Measurements from ENCODE around the gene MAPK4. TPM values are rescaled to one million over a fixed set of nuclear protein-coding genes. Genes with fewer than 3 reads are reported as not detected.

Gene MAPK4
- total RNA-seq, 1 donor from 2014 or later, result 16.3 TPM

DNA sequence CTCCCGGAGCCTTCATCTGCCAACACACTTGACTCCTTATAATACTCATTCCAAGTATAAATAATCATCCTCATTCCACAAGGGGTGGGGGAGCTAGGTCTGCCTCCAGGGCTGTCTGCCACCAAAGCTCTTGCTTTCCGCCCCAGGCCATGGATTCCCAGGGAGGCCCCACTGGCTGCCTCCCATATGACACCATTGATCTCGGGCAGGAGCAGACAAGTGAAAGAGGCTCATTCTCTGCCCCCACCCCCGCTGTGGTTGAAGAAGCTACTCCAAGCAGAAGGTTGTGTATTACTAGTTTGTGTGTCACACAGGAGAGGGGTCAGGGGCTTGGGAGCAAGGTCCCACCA, 160.4 kb downstream of the MAPK4 start:
- H3K4me3 Mint-ChIP-seq (ENCODE audit: low read depth), result no peak overlapping the region
- H3K27ac Mint-ChIP-seq, result no peak overlapping the region
- peaks cover 4% of the 10 kb centered on the region for H3K9me3 Mint-ChIP-seq (ENCODE audit: low read depth)
- DNase-seq (ENCODE audit: low spot score, unreplicated experiment), result no peak
- TF ChIP-seq, protein P1, sequence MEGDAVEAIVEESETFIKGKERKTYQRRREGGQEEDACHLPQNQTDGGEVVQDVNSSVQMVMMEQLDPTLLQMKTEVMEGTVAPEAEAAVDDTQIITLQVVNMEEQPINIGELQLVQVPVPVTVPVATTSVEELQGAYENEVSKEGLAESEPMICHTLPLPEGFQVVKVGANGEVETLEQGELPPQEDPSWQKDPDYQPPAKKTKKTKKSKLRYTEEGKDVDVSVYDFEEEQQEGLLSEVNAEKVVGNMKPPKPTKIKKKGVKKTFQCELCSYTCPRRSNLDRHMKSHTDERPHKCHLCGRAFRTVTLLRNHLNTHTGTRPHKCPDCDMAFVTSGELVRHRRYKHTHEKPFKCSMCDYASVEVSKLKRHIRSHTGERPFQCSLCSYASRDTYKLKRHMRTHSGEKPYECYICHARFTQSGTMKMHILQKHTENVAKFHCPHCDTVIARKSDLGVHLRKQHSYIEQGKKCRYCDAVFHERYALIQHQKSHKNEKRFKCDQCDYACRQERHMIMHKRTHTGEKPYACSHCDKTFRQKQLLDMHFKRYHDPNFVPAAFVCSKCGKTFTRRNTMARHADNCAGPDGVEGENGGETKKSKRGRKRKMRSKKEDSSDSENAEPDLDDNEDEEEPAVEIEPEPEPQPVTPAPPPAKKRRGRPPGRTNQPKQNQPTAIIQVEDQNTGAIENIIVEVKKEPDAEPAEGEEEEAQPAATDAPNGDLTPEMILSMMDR (IDR thresholded peaks at IDR 0.05; ENCODE audit: unreplicated experiment), result no peak
- H3K36me3 Mint-ChIP-seq (ENCODE audit: insufficient read depth), result peaks cover 17% of the 10 kb centered on the region
- H3K4me1 Mint-ChIP-seq (ENCODE audit: low read depth), result peaks cover 2% of the 10 kb centered on the region
- H3K27me3 Mint-ChIP-seq, result no peaks in the 10 kb centered on the region

DNA sequence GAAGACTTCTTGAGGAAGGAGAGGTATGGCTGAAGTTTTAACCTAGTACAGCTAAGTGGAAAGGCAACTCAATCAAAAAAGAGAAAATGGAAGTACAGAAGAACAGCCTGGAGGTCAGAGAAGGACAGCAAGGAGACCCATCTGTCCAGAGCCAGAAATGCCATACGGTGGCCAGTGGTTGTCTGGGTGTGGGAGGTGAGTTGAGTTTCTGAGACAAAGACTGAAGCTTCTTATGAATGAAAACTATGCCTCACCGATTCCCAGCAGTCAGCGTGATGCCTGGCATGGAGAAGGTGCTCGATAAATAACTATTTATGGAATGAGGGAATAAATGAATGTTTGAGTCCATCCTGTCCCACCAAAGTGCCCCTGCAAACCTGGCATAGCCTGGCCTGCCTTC, 161.1 kb downstream of the MAPK4 start:
- no peak for DNase-seq (ENCODE audit: low spot score, unreplicated experiment)
- no peaks in the 10 kb centered on the region for H3K27me3 Mint-ChIP-seq
- TF ChIP-seq, protein P1 (IDR thresholded peaks at IDR 0.05; ENCODE audit: unreplicated experiment), result no peak
- H3K36me3 Mint-ChIP-seq (ENCODE audit: insufficient read depth), result peaks cover 14% of the 10 kb centered on the region
- no peak overlapping the region for H3K4me3 Mint-ChIP-seq (ENCODE audit: low read depth)
- no peak overlapping the region for H3K27ac Mint-ChIP-seq
- peaks cover under 1% of the 10 kb centered on the region for H3K9me3 Mint-ChIP-seq (ENCODE audit: low read depth)
- peaks cover 2% of the 10 kb centered on the region for H3K4me1 Mint-ChIP-seq (ENCODE audit: low read depth)

DNA sequence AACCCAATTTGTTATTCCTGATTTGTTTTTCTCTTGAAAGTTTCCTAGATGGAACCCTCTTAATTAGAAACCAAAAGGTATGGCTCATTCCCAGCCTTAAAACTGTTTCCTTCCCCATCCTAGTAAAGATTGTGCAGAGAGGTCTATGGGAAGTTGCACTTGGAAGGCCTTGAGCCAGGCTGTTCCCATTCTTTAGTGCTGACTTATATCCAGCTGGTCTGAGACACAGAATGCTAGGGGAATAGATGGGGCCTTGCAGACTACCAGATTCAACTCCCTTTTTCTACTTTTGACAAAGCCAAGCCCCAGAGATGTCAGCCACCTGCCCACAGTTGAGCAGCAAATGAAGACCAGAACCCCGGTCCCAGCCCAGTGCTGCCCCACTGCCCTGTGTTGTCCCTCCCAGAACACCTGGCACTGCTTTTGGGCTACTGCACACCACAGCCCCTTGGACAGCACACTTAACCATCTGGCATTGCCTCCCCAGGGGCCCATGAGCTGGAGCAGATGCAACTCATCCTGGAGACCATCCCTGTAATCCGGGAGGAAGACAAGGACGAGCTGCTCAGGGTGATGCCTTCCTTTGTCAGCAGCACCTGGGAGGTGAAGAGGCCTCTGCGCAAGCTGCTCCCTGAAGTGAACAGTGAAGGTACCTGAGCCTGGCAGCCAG, 161.7 kb downstream of the MAPK4 start:
- peaks cover 2% of the 10 kb centered on the region for H3K4me1 Mint-ChIP-seq (ENCODE audit: low read depth)
- TF ChIP-seq, protein P1 (IDR thresholded peaks at IDR 0.05; ENCODE audit: unreplicated experiment), result no peak
- no peak overlapping the region for H3K4me3 Mint-ChIP-seq (ENCODE audit: low read depth)
- H3K27ac Mint-ChIP-seq, result no peak overlapping the region
- no peak for DNase-seq (ENCODE audit: low spot score, unreplicated experiment)
- no peaks in the 10 kb centered on the region for H3K9me3 Mint-ChIP-seq (ENCODE audit: low read depth)
- no peaks in the 10 kb centered on the region for H3K27me3 Mint-ChIP-seq
- H3K36me3 Mint-ChIP-seq (ENCODE audit: insufficient read depth), result peaks cover 11% of the 10 kb centered on the region

DNA sequence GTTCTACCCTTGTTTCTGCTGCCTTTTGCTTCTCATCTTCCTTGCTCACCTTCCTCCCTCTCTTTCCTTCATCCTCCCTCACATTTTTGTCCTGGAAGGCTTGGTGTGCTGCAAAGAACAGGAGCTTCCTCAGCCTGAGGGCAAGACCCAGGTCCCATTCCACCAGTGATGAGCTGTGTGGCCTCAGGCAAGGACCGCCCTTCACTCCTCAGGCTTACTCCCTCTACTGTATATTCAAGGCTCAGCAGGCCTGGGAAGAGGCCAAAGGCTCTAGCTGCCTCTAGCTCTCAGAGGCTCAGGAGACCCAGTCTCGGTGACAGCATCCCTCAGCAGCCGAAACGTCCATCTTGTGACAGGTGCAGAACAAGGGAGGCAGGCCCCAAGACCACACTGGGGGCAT, 162.4 kb downstream of the MAPK4 start:
- H3K4me3 Mint-ChIP-seq (ENCODE audit: low read depth), result no peak overlapping the region
- no peak overlapping the region for H3K27ac Mint-ChIP-seq
- H3K4me1 Mint-ChIP-seq (ENCODE audit: low read depth), result peaks cover 2% of the 10 kb centered on the region
- no peak for DNase-seq (ENCODE audit: low spot score, unreplicated experiment)
- H3K27me3 Mint-ChIP-seq, result no peaks in the 10 kb centered on the region
- no peaks in the 10 kb centered on the region for H3K9me3 Mint-ChIP-seq (ENCODE audit: low read depth)
- peaks cover 11% of the 10 kb centered on the region for H3K36me3 Mint-ChIP-seq (ENCODE audit: insufficient read depth)
- TF ChIP-seq, protein P1 (IDR thresholded peaks at IDR 0.05; ENCODE audit: unreplicated experiment), result no peak

DNA sequence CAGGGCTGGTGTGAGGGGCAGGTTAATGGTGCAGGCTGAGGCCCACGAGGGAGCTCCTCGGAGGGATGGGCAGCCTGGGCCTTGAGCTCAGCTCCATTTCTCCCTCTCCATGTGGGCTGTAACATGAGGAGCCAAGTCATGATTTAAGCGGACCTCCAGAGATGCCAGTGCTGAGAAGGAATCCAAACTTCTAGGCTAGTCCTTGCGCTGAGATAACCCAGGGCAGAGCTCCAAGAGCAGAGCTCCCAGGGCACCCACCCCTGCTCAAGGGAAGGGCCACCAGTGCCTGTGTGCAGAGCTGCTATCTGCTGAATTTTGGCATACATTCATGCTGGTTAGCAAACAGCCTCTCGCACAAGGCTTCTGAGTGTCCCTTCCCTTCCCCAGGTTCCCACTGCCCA, 164.9 kb downstream of the MAPK4 start:
- H3K36me3 Mint-ChIP-seq (ENCODE audit: insufficient read depth), result peaks cover 11% of the 10 kb centered on the region
- H3K9me3 Mint-ChIP-seq (ENCODE audit: low read depth), result no peaks in the 10 kb centered on the region
- no peak overlapping the region for H3K4me3 Mint-ChIP-seq (ENCODE audit: low read depth)
- peaks cover 2% of the 10 kb centered on the region for H3K4me1 Mint-ChIP-seq (ENCODE audit: low read depth)
- TF ChIP-seq, protein P1 (IDR thresholded peaks at IDR 0.05; ENCODE audit: unreplicated experiment), result no peak
- no peak for DNase-seq (ENCODE audit: low spot score, unreplicated experiment)
- H3K27me3 Mint-ChIP-seq, result no peaks in the 10 kb centered on the region
- H3K27ac Mint-ChIP-seq, result no peak overlapping the region

All from progenitor cell of endocrine pancreas (in vitro differentiated cells).